BLaER1 treated with 17β-estradiol and CSF1 and Interleukin-3, amounts not matched to agents 10 nM and 100 nM (cell line): ENCODE data around the gene RNF145.
"Not testable (repeated sequence)": the region's sequence is repeated elsewhere in the genome, so short reads cannot be mapped to it uniquely, and the experiment has no call there.

ENCODE experiments used
- H3K27ac ChIP-seq, 11 experiments: shearing (Covaris generic); formaldehyde crosslinking; 2 replicates each; pipeline ENCODE4 v1.8.1; 2022
- H3K27me3 ChIP-seq, 11 experiments: shearing (Covaris generic); formaldehyde crosslinking; 2 replicates each; pipeline ENCODE4 v1.8.1; 2022
- H3K36me3 ChIP-seq, 11 experiments: shearing (Covaris generic); formaldehyde crosslinking; 2 replicates each; pipeline ENCODE4 v1.8.1; 2022
- H3K4me1 ChIP-seq, 10 experiments: shearing (Covaris generic); formaldehyde crosslinking; 2 replicates each; pipeline ENCODE4 v1.8.1; 2022
- H3K4me2 ChIP-seq, 11 experiments: shearing (Covaris generic); formaldehyde crosslinking; 2 replicates each; pipeline ENCODE4 v1.8.1; 2022
- H3K4me3 ChIP-seq, 10 experiments: shearing (Covaris generic); formaldehyde crosslinking; 2 replicates each; pipeline ENCODE4 v1.8.1; 2022
- H3K9ac ChIP-seq, 11 experiments: shearing (Covaris generic); formaldehyde crosslinking; 2 replicates each; pipeline ENCODE4 v1.8.1; 2022
- H3K9me3 ChIP-seq, 11 experiments: shearing (Covaris generic); formaldehyde crosslinking; replicated peaks in 1 of 11; 2 replicates each; pipeline ENCODE4 v1.8.1; 2022
- H4K20me1 ChIP-seq, 11 experiments: shearing (Covaris generic); formaldehyde crosslinking; 2 replicates each; pipeline ENCODE4 v1.8.1; 2022
- Cebpa-rat ChIP-seq, 11 experiments: shearing (Covaris generic); IDR thresholded peaks; 2 replicates each; pipeline ENCODE4 v1.8.1; 2022

RNF145 gene

GRCh38 chr5:159163027-159163700, 46.2 kb downstream of the RNF145 start:
- no peak for TF ChIP-seq Cebpa-rat (IDR thresholded peaks at IDR 0.05)
- Histone ChIP-seq H3K9ac (no peak overlapping the region), H3K27ac (no peak overlapping the region), H3K4me3 (no peak overlapping the region), H3K9me3 (no peaks in the 10 kb centered on the region), H3K4me1 (peaks cover 0 to 8% (median 0%) of the 10 kb centered on the region in 10 experiments; a peak in 2 of 20 replicates), H3K36me3 (peaks cover 61 to 94% (median 81%) of the 10 kb centered on the region in 11 experiments), H3K27me3 (no peaks in the 10 kb centered on the region), H4K20me1 (peaks cover 0 to 92% (median 6%) of the 10 kb centered on the region in 11 experiments; a peak in 9 of 22 replicates), H3K4me2 (no peak overlapping the region)

- H3K4me3 ChIP-seq, result no peak overlapping the region
- no peak for TF ChIP-seq Cebpa-rat (IDR thresholded peaks at IDR 0.05)
- H4K20me1 ChIP-seq, result peaks cover 4 to 93% (median 17%) of the 10 kb centered on the region in 11 experiments; a peak in 16 of 22 replicates
- H3K4me2 ChIP-seq, result no peak overlapping the region
- H3K27me3 ChIP-seq, result no peaks in the 10 kb centered on the region
- no peak overlapping the region for H3K27ac ChIP-seq
- peaks cover under 1 to 8% (median 3%) of the 10 kb centered on the region in 10 experiments; a peak in 16 of 20 replicates for H3K4me1 ChIP-seq
- no peaks in the 10 kb centered on the region for H3K9me3 ChIP-seq
- peaks cover 59 to 90% (median 78%) of the 10 kb centered on the region in 11 experiments for H3K36me3 ChIP-seq
- no peak overlapping the region for H3K9ac ChIP-seq
Observed at GRCh38 chr5:159161361-159162214, 47.8 kb downstream of the RNF145 start.

GRCh38 chr5:159158553-159159091, 50.7 kb downstream of the RNF145 start:
- Histone ChIP-seq H4K20me1 (peaks cover 9 to 88% (median 28%) of the 10 kb centered on the region in 11 experiments; a peak in 18 of 22 replicates), H3K36me3 (peaks cover 66 to 97% (median 82%) of the 10 kb centered on the region in 11 experiments), H3K4me1 (peaks cover 5 to 17% (median 10%) of the 10 kb centered on the region in 10 experiments; a peak in 17 of 20 replicates)
- not testable (repeated sequence) for H3K27ac ChIP-seq, H3K9me3 ChIP-seq, H3K9ac ChIP-seq, H3K4me3 ChIP-seq, H3K27me3 ChIP-seq, H3K4me2 ChIP-seq

- no peak overlapping the region for H3K4me3 ChIP-seq
- no peak overlapping the region for H3K27ac ChIP-seq
- no peak overlapping the region for H3K9ac ChIP-seq
- no peak for TF ChIP-seq Cebpa-rat (IDR thresholded peaks at IDR 0.05)
- H4K20me1 ChIP-seq, result peaks cover 9 to 77% (median 28%) of the 10 kb centered on the region in 11 experiments; a peak in 18 of 22 replicates
- H3K4me1 ChIP-seq, result peaks cover 5 to 17% (median 10%) of the 10 kb centered on the region in 10 experiments; a peak in 17 of 20 replicates
- no peaks in the 10 kb centered on the region for H3K27me3 ChIP-seq
- H3K4me2 ChIP-seq, result no peak overlapping the region
- peaks cover 57 to 90% (median 71%) of the 10 kb centered on the region in 11 experiments for H3K36me3 ChIP-seq
- H3K9me3 ChIP-seq, result no peaks in the 10 kb centered on the region
Observed at GRCh38 chr5:159157552-159157951, 51.8 kb downstream of the RNF145 start.

GRCh38 chr5:159156426-159157238, 52.7 kb downstream of the RNF145 start:
- Histone ChIP-seq H3K4me2 (peak overlapping the region in 8 of 11 experiments; percentile 0 to 34 (median 14); a peak in 8 of 22 replicates), H4K20me1 (peaks cover 9 to 71% (median 28%) of the 10 kb centered on the region in 11 experiments; a peak in 18 of 22 replicates), H3K4me1 (peaks cover 5 to 17% (median 10%) of the 10 kb centered on the region in 10 experiments; a peak in 17 of 20 replicates), H3K4me3 (no peak overlapping the region), H3K36me3 (peaks cover 52 to 80% (median 64%) of the 10 kb centered on the region in 11 experiments), H3K9me3 (no peaks in the 10 kb centered on the region), H3K9ac (no peak overlapping the region), H3K27ac (no peak overlapping the region), H3K27me3 (no peaks in the 10 kb centered on the region)
- no peak for TF ChIP-seq Cebpa-rat (IDR thresholded peaks at IDR 0.05)

- TF ChIP-seq Cebpa-rat (IDR thresholded peaks at IDR 0.05), result no peak
- no peak overlapping the region for H3K27ac ChIP-seq
- peaks cover 46 to 74% (median 57%) of the 10 kb centered on the region in 11 experiments for H3K36me3 ChIP-seq
- H4K20me1 ChIP-seq, result peaks cover 9 to 64% (median 28%) of the 10 kb centered on the region in 11 experiments; a peak in 18 of 22 replicates
- no peaks in the 10 kb centered on the region for H3K9me3 ChIP-seq
- no peaks in the 10 kb centered on the region for H3K27me3 ChIP-seq
- H3K4me2 ChIP-seq, result peak overlapping the region in 3 of 11 experiments; percentile 8 to 34 (median 33); a peak in 2 of 22 replicates
- no peak overlapping the region for H3K4me3 ChIP-seq
- no peak overlapping the region for H3K9ac ChIP-seq
- H3K4me1 ChIP-seq, result peaks cover 5 to 17% (median 10%) of the 10 kb centered on the region in 10 experiments; a peak in 17 of 20 replicates
Observed at GRCh38 chr5:159155960-159156359, 53.4 kb downstream of the RNF145 start.

GRCh38 chr5:159152876-159153275, 56.5 kb downstream of the RNF145 start:
- H3K4me1 ChIP-seq, result peaks cover 5 to 14% (median 10%) of the 10 kb centered on the region in 10 experiments; a peak in 17 of 20 replicates
- H3K36me3 ChIP-seq, result peaks cover 16 to 43% (median 26%) of the 10 kb centered on the region in 11 experiments; a peak in 20 of 22 replicates
- H3K4me2 ChIP-seq, result no peak overlapping the region
- no peak overlapping the region for H3K27ac ChIP-seq
- no peaks in the 10 kb centered on the region for H3K9me3 ChIP-seq
- H3K27me3 ChIP-seq, result no peaks in the 10 kb centered on the region
- TF ChIP-seq Cebpa-rat (IDR thresholded peaks at IDR 0.05), result no peak
- peaks cover 6 to 34% (median 22%) of the 10 kb centered on the region in 11 experiments; a peak in 18 of 22 replicates for H4K20me1 ChIP-seq
- H3K9ac ChIP-seq, result no peak overlapping the region
- H3K4me3 ChIP-seq, result no peak overlapping the region

- no peaks in the 10 kb centered on the region for H3K27me3 ChIP-seq
- H3K27ac ChIP-seq, result no peak overlapping the region
- no peak overlapping the region for H3K4me2 ChIP-seq
- H3K9ac ChIP-seq, result no peak overlapping the region
- no peaks in the 10 kb centered on the region for H3K9me3 ChIP-seq
- no peak overlapping the region for H3K4me3 ChIP-seq
- TF ChIP-seq Cebpa-rat (IDR thresholded peaks at IDR 0.05), result no peak
- H4K20me1 ChIP-seq, result 0 out of 22 replicates have a peak, but pooled peaks cover 0 to 4% (median 0%) of the 10 kb centered on the region in 11 experiments
- peaks cover 0 to 8% (median 0%) of the 10 kb centered on the region in 11 experiments; a peak in 4 of 22 replicates for H3K36me3 ChIP-seq
- no peaks in the 10 kb centered on the region for H3K4me1 ChIP-seq
Observed at GRCh38 chr5:159149085-159149484, 60.3 kb downstream of the RNF145 start.
